Breast epithelium (tissue), 4 donors: Measurements from ENCODE around the gene MAP3K21. TPM values are rescaled to one million over a fixed set of nuclear protein-coding genes. Genes with fewer than 3 reads are reported as not detected.

Experiments used
- DNase-seq, 2 donors: peaks; one replicate each; pipeline ENCODE4 v3.0.0-alpha.2; 2019; ENCODE audit warnings: low spot score in 2 of 2
- H3K27ac ChIP-seq, 2 donors: fragments of 200-600 bp; sonication (generic) in 1 of 2; one replicate each; pipeline ENCODE4 v1.5.1; 2016 to 2019; ENCODE audit warnings: mild to moderate bottlenecking in 1 of 2
- H3K27me3 ChIP-seq, 2 donors: fragments of 200-600 bp; sonication (generic) in 1 of 2; one replicate each; pipeline versions ENCODE4 v1.5.1 to v1.6.0; 2017 to 2019; ENCODE audit warnings: control low read depth in 1 of 2, mild to moderate bottlenecking in 1 of 2
- H3K36me3 ChIP-seq: fragments of 200-600 bp; one replicate; pipeline ENCODE4 v1.5.1; 2019
- H3K4me1 ChIP-seq, 2 donors: fragments of 200-600 bp; sonication (generic); one replicate each; pipeline ENCODE4 v1.5.1; 2016 to 2019; ENCODE audit warnings: control low read depth in 1 of 2
- H3K4me3 ChIP-seq, 3 donors: fragments of 200-600 bp; sonication (generic); 1 replicate in 2 of 3; 2 replicates in 1 of 3; pipeline ENCODE4 v1.5.1; 2016 to 2019; ENCODE audit warnings: mild to moderate bottlenecking in 3 of 3, moderate library complexity in 2 of 3
- H3K9me3 ChIP-seq, 2 donors: fragments of 200-600 bp; sonication (generic) in 1 of 2; one replicate each; pipeline ENCODE4 v1.5.1; 2016 to 2019; ENCODE audit warnings: control low read depth in 1 of 2
- CTCF ChIP-seq, 3 donors: fragments of 450-650 bp; IDR thresholded peaks; one replicate each; pipeline ENCODE4 v1.5.1; 2016 to 2017; ENCODE audit warnings: antibody characterized with exemption in 3 of 3, mild to moderate bottlenecking in 3 of 3, moderate library complexity in 3 of 3
- POLR2A ChIP-seq: fragments of 450-650 bp; IDR thresholded peaks from one replicate; pipeline ENCODE4 v1.6.1; 2016; ENCODE audit warnings: antibody characterized with exemption, mild to moderate bottlenecking, moderate library complexity
- POLR2AphosphoS5 ChIP-seq, 3 donors: sonication (generic); formaldehyde crosslinking; IDR thresholded peaks; one replicate each; pipeline ENCODE4 v1.6.1; 2017; ENCODE audit warnings: antibody characterized with exemption in 3 of 3
- intact Hi-C: fragments of 100-400 bp; cut with DNase I; formaldehyde crosslinking; loops from one replicate; pipeline ENCODE4 v1.15.1; 2023; ENCODE audit warnings: low total_unique reads
- total RNA-seq, 3 donors: library from RNA; depleted of rRNA; stranded (reverse); fragments of >200 nt; gene quantifications; one replicate each; pipeline ENCODE4 v1.1.0, GENCODE V29; 2016

MAP3K21 gene
- total RNA-seq, 3 donors from 2014 or later = 1.3 to 9.5 (median 3.9) TPM

- TF ChIP-seq POLR2AphosphoS5 (IDR thresholded peaks at IDR 0.05) (no peak), POLR2A (no peak), CTCF (IDR thresholded peaks at IDR 0.05) (no peak)
Measured at GRCh38 chr1:233326319-233326718, 1.2 kb upstream of the MAP3K21 start.

GRCh38 chr1:233326811-233327650 lies 493 bp upstream of the MAP3K21 start:
- no peak for TF ChIP-seq POLR2AphosphoS5 (IDR thresholded peaks at IDR 0.05)
- no peak for TF ChIP-seq POLR2A
- no peak for TF ChIP-seq CTCF (IDR thresholded peaks at IDR 0.05)

More at GRCh38 chr1:233326319-233326718, 1.2 kb upstream of the MAP3K21 start:
- no peaks in the 10 kb centered on the region for H3K27me3 ChIP-seq
- H3K27ac ChIP-seq = no peak overlapping the region
- H3K36me3 ChIP-seq = no peaks in the 10 kb centered on the region
- peaks cover 0 to 4% of the 10 kb centered on the region in 2 donors for H3K4me1 ChIP-seq
- DNase-seq = no peak
- intact Hi-C loops = no loop called here
- no peak overlapping the region for H3K4me3 ChIP-seq
- H3K9me3 ChIP-seq = no peaks in the 10 kb centered on the region

GRCh38 chr1:233328142-233328921 lies 808 bp downstream of the MAP3K21 start:
- H3K4me3 ChIP-seq = peak overlapping the region; percentile 43 to 75 (median 72)
- TF ChIP-seq POLR2A (no peak), CTCF (IDR thresholded peaks at IDR 0.05) (no peak), POLR2AphosphoS5 (IDR thresholded peaks at IDR 0.05) (no peak)
- intact Hi-C loops = no loop called here
- peak in 1 of 2 donors; percentile 19 for DNase-seq
- H3K27me3 ChIP-seq = no peaks in the 10 kb centered on the region
- H3K36me3 ChIP-seq = no peaks in the 10 kb centered on the region
- no peaks in the 10 kb centered on the region for H3K9me3 ChIP-seq
- peak overlapping the region; percentile 74 to 81 for H3K27ac ChIP-seq
- H3K4me1 ChIP-seq = peaks cover 0 to 4% of the 10 kb centered on the region in 2 donors

More at GRCh38 chr1:233326811-233327650, 493 bp upstream of the MAP3K21 start:
- intact Hi-C loops = no loop called here
- no peaks in the 10 kb centered on the region for H3K36me3 ChIP-seq
- peak overlapping the region; percentile 74 to 81 for H3K27ac ChIP-seq
- DNase-seq = peak; percentile 89 to 91
- H3K4me1 ChIP-seq = peaks cover 0 to 4% of the 10 kb centered on the region in 2 donors
- H3K27me3 ChIP-seq = no peaks in the 10 kb centered on the region
- H3K4me3 ChIP-seq = peak overlapping the region; percentile 43 to 75 (median 72)
- no peaks in the 10 kb centered on the region for H3K9me3 ChIP-seq

GRCh38 chr1:233331676-233332519 lies 4.4 kb downstream of the MAP3K21 start:
- Histone ChIP-seq H3K27ac (no peak overlapping the region), H3K27me3 (no peaks in the 10 kb centered on the region), H3K36me3 (no peaks in the 10 kb centered on the region), H3K4me3 (no peak overlapping the region), H3K9me3 (no peaks in the 10 kb centered on the region), H3K4me1 (peaks cover 0 to 4% of the 10 kb centered on the region in 2 donors)
- TF ChIP-seq POLR2A (no peak), POLR2AphosphoS5 (IDR thresholded peaks at IDR 0.05) (no peak), CTCF (IDR thresholded peaks at IDR 0.05) (no peak)
- DNase-seq = no peak
- intact Hi-C loops = no loop called here
